SU-DHL-6 (cell line): ENCODE data around the gene VDR.

ENCODE experiments used
- CTCF ChIP-seq: fragments of 200-600 bp; sonication (generic); IDR thresholded peaks from one replicate; pipeline ENCODE4 v1.5.1; 2017; ENCODE audit warnings: antibody characterized with exemption, mild to moderate bottlenecking, low read length, moderate library complexity; ENCODE audit not compliant: insufficient read depth, poor library complexity, severe bottlenecking
- EZH2phosphoT487 ChIP-seq: fragments of 200-600 bp; sonication (generic), shearing (Covaris generic); conservative IDR thresholded peaks from 2 replicates; pipeline ENCODE4 v1.6.1; 2018; ENCODE audit warnings: mild to moderate bottlenecking, antibody characterized with exemption, low read length, moderate library complexity, mixed read lengths

GRCh38 chr12:47838286-47838931 lies 66.4 kb downstream of the VDR start:
- peak; percentile 35 for TF ChIP-seq CTCF
- no peak for TF ChIP-seq EZH2phosphoT487
